RWPE1 (cell line): Measurements from ENCODE around the gene OLFM1.

ENCODE experiments used
- CTCF ChIA-PET: fragments of 350-600 bp; sonication (Branson Sonifier 250); formaldehyde crosslinking; extraction: SDS; loops from one replicate; lab custom pipeline; 2021; lab: Yijun Ruan, JAX
- POLR2A ChIA-PET: fragments of 400-600 bp; formaldehyde crosslinking; extraction: SDS; loops from one replicate; lab custom pipeline; 2020; ENCODE audit warnings: antibody characterized with exemption; ENCODE audit not compliant: low non-redundant PET; lab: Yijun Ruan, JAX
- DNase-seq: peaks from one replicate; pipeline ENCODE4 v3.0.0; 2012; ENCODE audit warnings: low spot score
- H3K27ac ChIP-seq: fragments of 450-650 bp; 2 replicates; pipeline ENCODE4 v1.5.1; 2017
- TF ChIP-seq, protein P1 (sequence below): fragments of 450-650 bp; conservative IDR thresholded peaks from 2 replicates; pipeline ENCODE4 v1.5.1; 2017; ENCODE audit warnings: low read depth, mild to moderate bottlenecking

The OLFM1 gene

DNA sequence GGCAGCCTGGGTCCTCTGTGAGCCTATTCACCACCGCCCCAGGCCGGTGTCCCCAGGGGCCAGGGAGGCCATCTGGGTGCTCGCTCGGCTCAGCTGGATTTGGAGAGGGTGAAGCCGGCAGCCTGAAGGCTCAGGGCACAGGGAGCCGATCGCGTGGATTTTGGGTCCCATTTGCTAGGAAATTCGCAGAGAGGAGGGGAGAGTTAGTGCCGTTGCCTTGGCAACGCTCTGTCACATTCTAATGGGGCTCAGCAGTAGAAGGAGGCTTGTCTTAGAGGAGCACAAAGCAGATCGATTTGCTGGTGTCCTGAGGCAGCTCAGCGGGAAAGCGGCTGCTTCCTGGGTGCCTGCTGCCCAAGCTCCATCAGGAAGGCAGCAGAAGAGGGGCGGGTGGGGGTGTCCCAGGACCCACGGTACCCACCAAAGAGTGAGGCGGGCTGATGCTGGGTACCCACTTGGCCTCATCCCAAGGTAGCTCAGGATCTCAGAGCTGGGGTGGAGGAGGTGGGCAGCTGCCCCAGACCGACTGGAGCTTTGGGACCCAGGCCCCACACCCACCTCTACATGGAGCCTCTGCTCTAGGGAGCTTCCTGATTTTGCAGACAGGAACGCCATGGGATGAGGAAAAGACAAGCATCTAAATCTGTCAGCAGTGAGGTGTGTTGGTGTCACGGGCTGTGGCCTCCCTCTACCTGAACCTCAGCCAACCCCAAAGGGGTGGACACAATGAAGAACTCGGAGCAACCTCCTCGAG, 17.1 kb upstream of the OLFM1 start:
- DNase-seq = no peak
- no peak overlapping the region for H3K27ac ChIP-seq
- ChIA-PET POLR2A (no interaction called here), CTCF (no interaction called here)
- TF ChIP-seq, protein P1, sequence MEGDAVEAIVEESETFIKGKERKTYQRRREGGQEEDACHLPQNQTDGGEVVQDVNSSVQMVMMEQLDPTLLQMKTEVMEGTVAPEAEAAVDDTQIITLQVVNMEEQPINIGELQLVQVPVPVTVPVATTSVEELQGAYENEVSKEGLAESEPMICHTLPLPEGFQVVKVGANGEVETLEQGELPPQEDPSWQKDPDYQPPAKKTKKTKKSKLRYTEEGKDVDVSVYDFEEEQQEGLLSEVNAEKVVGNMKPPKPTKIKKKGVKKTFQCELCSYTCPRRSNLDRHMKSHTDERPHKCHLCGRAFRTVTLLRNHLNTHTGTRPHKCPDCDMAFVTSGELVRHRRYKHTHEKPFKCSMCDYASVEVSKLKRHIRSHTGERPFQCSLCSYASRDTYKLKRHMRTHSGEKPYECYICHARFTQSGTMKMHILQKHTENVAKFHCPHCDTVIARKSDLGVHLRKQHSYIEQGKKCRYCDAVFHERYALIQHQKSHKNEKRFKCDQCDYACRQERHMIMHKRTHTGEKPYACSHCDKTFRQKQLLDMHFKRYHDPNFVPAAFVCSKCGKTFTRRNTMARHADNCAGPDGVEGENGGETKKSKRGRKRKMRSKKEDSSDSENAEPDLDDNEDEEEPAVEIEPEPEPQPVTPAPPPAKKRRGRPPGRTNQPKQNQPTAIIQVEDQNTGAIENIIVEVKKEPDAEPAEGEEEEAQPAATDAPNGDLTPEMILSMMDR = no peak

DNA sequence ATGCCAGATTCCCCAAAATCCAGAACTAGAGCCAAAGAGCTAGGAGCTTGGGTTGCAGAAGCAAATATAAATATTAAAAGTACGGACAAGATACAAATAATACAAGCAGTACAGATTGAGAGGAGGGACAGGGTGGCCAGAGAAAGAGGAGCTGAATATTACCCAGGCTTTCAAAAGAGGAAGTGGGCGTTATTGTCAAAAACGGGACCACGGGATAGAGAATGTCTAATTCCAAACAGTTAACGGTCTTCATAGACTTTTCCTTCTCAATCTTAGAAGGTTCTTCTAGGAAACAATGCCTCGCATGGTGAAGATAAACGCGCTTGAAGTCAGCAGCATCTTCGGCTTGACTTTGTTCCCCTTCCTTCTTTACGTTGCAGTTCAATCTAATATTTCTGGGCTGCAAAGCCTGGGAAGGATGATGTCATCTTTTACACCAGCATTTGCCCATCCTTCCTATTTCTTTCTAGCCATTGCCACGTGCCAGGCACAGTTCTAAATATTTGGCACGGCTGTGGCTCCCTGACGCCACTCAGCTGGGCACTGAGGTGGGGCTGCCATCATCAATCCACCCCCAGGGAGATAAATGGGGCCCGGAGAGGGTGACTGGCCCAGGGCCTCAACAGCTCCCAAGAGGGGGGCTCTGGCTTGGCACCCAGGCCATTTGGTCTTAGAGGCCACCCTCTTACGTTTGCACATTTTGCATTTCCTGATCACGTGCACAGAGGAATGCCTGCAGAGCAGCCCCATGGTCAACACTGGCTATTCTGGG, 16.3 kb upstream of the OLFM1 start:
- ChIA-PET POLR2A (no interaction called here), CTCF (interaction anchor here (0.7 kb wide), 1 partner anchor 287 kb away, joined by 4 read pairs; no protein-coding TSS in a partner anchor)
- H3K27ac ChIP-seq = no peak overlapping the region
- no peak for DNase-seq
- TF ChIP-seq, protein P1 = no peak

DNA sequence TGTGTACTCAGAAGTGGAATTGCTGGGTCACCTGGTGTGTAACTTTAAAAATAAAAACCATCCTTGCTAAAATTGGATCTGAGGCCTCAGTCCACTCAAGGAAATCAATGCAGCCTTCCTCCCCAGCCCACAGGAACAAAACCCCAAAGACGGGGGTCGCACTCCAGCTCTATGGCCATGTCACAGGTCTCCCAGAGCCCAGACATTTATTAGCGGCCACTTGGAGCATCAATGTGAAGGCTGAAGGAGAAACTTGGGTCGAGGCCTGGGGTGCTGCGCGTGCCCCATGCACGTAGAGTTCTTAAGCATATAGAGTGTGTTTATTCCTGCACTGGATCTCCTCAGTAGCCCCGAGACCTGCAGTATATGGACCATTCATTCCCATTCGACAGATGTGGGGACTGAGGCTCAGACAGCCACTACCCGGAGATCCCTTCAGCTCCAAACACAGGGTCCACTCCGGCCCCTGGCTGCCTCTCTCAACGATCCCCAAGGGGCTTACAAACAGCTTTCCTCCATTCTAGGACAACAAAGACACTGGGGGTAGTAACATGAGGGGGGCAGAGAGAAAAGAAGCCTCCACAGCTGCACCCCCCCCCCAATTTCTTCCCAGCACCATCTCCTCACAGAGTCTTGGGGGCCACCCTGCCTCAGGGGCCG, 14.3 kb upstream of the OLFM1 start:
- ChIA-PET POLR2A (no interaction called here), CTCF (interaction anchor here (0.8 kb wide), 1 partner anchor 43 kb away, joined by 8 read pairs; no protein-coding TSS in a partner anchor)
- H3K27ac ChIP-seq = no peak overlapping the region
- TF ChIP-seq, protein P1 = no peak
- no peak for DNase-seq

DNA sequence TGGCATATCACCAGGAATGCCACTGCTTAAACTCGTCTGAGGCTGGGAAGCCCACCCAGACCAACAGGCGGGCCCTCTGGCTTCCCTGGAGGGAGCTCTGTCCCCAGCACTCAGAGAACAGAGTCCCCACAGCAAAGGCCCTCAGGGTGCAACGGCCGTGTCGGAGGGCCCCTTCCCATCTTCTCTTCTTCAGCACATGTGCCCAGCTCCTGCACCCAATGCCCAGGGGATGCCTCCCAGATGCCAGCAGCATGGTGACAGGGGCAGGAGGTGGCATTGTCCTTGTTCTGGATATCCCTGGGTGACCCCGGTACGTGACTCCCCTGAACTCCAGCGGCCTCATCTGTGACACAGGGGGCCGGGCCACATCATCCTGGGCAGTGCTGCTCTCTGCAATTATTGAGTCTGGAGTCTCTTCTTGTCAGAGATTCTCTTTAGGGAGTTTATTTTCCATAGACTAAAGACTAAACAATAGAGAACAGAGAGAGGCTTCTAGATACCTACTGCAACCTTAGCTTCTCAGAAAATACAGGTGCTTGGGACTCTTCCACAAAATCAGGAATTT, 13.6 kb upstream of the OLFM1 start:
- no peak for DNase-seq
- H3K27ac ChIP-seq = no peak overlapping the region
- TF ChIP-seq, protein P1 = no peak
- ChIA-PET CTCF (interaction anchor here (0.6 to 0.8 kb wide), 3 partner anchors 13 to 47 kb away, joined by 3 to 8 read pairs (median 3); no protein-coding TSS in a partner anchor), POLR2A (no interaction called here)

DNA sequence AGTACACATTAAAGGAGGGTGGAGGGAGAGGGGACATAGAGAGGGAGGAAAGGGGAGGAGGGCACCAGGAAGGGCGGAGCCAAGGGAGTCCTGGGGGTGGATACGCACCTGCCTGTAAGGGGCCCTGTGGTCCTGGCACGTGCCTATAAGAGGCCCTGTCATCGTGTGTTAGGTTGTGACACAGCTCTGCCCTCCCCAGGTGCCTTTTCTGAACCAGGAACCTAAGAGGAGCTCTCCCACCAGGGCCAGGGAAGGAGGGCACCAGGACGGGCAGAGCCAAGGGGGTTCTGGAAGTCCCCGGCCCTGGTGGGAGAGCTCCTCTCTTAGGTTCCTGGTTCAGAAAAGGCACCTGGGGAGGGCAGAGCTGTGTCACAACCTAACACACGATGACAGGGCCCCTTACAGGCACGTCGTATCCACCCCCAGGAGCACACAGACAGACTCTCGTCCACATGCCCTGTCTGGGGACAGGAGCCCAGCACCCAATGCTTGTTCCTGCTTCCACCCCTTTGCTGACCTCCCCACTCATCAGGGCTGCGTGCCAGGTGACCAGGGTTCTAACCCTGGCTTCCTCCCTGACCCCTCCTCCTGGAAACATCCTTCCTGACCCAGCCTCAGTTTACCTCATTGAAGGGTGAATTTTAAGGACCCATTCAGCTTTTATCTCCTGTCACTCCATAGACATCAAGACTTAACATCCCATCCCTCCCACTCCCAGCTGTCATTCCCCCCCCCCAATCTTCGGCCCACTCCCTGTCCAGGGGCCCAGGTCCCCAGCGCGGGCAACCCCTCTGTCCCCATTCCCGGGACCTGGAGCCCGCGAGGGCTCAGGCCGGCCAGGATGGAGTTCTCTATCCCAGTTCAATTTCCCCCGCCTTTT, 12.9 kb upstream of the OLFM1 start:
- no peak for DNase-seq
- no peak overlapping the region for H3K27ac ChIP-seq
- CTCF ChIA-PET = interaction anchor here (0.6 to 0.7 kb wide), 3 partner anchors 9 to 48 kb away, joined by 3 read pairs; no protein-coding TSS in a partner anchor
- TF ChIP-seq, protein P1 = no peak
- POLR2A ChIA-PET = no interaction called here
